ENCODE measurements around the gene SOX10. TPM values are rescaled to one million over a fixed set of nuclear protein-coding genes. Genes with fewer than 3 reads are reported as not detected.

SOX10 gene
- total and polyA plus RNA-seq, 2 of the 4 experiments (the other 2 are of a cell fraction), result not detected

DNA sequence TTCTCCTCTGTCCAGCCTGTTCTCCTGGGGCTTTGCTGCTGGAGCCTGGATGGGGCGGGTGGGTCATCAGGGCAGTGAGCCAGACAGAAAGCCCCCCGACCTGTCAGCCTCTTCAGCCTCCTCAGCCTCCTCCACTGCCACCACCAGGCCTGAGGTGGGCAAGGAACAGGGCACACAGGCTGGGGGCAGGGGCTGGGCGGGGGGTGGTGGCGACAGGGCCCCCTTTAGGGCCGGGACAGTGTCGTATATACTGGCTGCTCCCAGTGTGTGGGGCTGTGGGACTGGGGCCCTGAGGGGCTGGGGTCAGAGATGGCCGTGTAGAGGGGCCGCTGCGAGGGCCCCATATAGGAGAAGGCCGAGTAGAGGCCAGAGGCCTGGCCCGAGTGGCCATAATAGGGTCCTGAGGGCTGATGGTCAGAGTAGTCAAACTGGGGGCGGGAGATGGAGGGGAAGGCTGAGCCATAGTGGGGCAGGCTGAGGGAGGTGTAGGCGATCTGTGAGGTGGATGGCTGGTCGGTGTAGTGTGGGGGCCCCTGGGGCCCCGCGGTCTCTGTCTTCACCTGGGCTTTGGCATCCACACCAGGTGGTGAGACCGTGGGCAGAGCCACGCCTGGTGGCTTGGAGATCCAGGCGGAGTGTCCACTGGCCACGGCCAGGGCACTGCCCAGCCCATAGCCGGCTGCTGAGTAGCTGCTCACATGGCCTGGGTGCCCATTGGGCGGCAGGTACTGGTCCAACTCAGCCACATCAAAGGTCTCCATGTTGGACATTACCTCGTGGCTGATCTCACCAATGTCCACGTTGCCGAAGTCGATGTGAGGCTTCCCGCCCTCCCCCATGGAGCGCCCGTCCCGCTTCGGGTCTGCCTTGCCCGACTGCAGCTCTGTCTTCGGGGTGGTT lies 10.8 kb downstream of the SOX10 start:
- Histone ChIP-seq H3K27ac (ENCODE audit: insufficient read depth, low read length) (no peak overlapping the region), H4K91ac (ENCODE audit: insufficient read depth, low read depth, low read length) (no peak overlapping the region), H3K36me3 (ENCODE audit: control insufficient read depth, insufficient read depth, low read length) (peaks cover under 1% of the 10 kb centered on the region), H4K20me1 (ENCODE audit: insufficient read depth, low read length) (peaks cover 2% of the 10 kb centered on the region), H2AK9ac (replicated peaks; ENCODE audit: low read depth, low read length, poor library complexity) (no peak overlapping the region), H4K5ac (ENCODE audit: low read depth, low read length) (no peak overlapping the region), H4K8ac (ENCODE audit: low read depth in 2 of 2, low read length in 2 of 2) (no peak overlapping the region), H3K18ac (ENCODE audit: low read depth, low read length) (no peak overlapping the region), H3K56ac (ENCODE audit: extremely low read depth, insufficient read depth, low read length) (no peak overlapping the region), H3K4ac (ENCODE audit: low read depth, low read length) (no peak overlapping the region), H3K9me1 (ENCODE audit: insufficient read depth, low read length) (no peaks in the 10 kb centered on the region; the same call in 1 of the 2 replicates), H3K4me3 (ENCODE audit: insufficient read depth, low read depth, low read length) (no peak overlapping the region), H3K27me3 (ENCODE audit: control insufficient read depth, insufficient read depth, low read length) (no peaks in the 10 kb centered on the region), H3K23ac (ENCODE audit: low read depth, low read length) (no peak overlapping the region), H3K79me1 (ENCODE audit: low read depth in 1 of 2, low read length in 2 of 2) (no peaks in the 10 kb centered on the region), H3K9ac (ENCODE audit: low read depth, low read length) (no peak overlapping the region), H2AFZ (replicated peaks; ENCODE audit: low read length, poor library complexity) (no peak overlapping the region), H3K14ac (replicated peaks; ENCODE audit: low read depth, low read length) (no peak overlapping the region), H2BK15ac (ENCODE audit: low read depth, low read length) (no peak overlapping the region), H3K4me2 (ENCODE audit: low read depth, low read length) (no peak overlapping the region), H2BK120ac (ENCODE audit: low read depth, low read length) (no peak overlapping the region), H2BK20ac (ENCODE audit: low read depth, low read length) (no peak overlapping the region), H3K4me1 (ENCODE audit: control insufficient read depth, insufficient read depth, low read length) (no peaks in the 10 kb centered on the region), H3K9me3 (ENCODE audit: control insufficient read depth, insufficient read depth, low read length) (no peaks in the 10 kb centered on the region), H2BK5ac (ENCODE audit: low read depth, low read length, poor library complexity, severe bottlenecking) (no peak overlapping the region), H2AK5ac (ENCODE audit: low read depth, low read length) (no peak overlapping the region)
- no peak for DNase-seq
- ATAC-seq (ENCODE audit: low read depth), result no peak
- WGBS, 2 experiments (ENCODE audit: extremely low coverage in 2 of 2, insufficient read length in 1 of 2), result 98% methylated on average over 11 of the region's 33 CpGs; no CpG with 5 or more reads in 1 of the 2 experiments
- intact Hi-C loops (cut with micrococcal nuclease), result no loop called here
- BruUV-seq (replicated peaks), result no TSS peak
- ChIA-PET CTCF (no interaction called here), POLR2A (ENCODE audit: unreplicated experiment) (no interaction called here)
- in situ Hi-C loops (cut with MboI; ENCODE audit: low sequenced_read_pairs), result no loop called here
- dilution Hi-C loops (cut with HindIII; ENCODE audit: low sequenced_read_pairs, unreplicated experiment), result no loop called here
- TF ChIP-seq, protein P1, sequence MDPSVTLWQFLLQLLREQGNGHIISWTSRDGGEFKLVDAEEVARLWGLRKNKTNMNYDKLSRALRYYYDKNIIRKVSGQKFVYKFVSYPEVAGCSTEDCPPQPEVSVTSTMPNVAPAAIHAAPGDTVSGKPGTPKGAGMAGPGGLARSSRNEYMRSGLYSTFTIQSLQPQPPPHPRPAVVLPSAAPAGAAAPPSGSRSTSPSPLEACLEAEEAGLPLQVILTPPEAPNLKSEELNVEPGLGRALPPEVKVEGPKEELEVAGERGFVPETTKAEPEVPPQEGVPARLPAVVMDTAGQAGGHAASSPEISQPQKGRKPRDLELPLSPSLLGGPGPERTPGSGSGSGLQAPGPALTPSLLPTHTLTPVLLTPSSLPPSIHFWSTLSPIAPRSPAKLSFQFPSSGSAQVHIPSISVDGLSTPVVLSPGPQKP (IDR thresholded peaks at IDR 0.05; ENCODE audit: borderline replicate concordance, low read depth, low read length), result no peak
- TF ChIP-seq, protein P2, sequence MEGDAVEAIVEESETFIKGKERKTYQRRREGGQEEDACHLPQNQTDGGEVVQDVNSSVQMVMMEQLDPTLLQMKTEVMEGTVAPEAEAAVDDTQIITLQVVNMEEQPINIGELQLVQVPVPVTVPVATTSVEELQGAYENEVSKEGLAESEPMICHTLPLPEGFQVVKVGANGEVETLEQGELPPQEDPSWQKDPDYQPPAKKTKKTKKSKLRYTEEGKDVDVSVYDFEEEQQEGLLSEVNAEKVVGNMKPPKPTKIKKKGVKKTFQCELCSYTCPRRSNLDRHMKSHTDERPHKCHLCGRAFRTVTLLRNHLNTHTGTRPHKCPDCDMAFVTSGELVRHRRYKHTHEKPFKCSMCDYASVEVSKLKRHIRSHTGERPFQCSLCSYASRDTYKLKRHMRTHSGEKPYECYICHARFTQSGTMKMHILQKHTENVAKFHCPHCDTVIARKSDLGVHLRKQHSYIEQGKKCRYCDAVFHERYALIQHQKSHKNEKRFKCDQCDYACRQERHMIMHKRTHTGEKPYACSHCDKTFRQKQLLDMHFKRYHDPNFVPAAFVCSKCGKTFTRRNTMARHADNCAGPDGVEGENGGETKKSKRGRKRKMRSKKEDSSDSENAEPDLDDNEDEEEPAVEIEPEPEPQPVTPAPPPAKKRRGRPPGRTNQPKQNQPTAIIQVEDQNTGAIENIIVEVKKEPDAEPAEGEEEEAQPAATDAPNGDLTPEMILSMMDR (conservative IDR thresholded peaks at IDR 0.05; ENCODE audit: low read depth, low read length), result no peak
- TF ChIP-seq FOS (IDR thresholded peaks at IDR 0.05; ENCODE audit: low read depth, low read length) (no peak), CHD1 (IDR thresholded peaks at IDR 0.05; ENCODE audit: low read depth, low read length) (no peak), RAD21 (IDR thresholded peaks at IDR 0.05; ENCODE audit: low read length) (no peak), MAZ (IDR thresholded peaks at IDR 0.05; ENCODE audit: borderline replicate concordance, low read depth, low read length) (no peak), NFE2L2 (IDR thresholded peaks at IDR 0.05; ENCODE audit: low read depth, low read length) (no peak), POLR2A (IDR thresholded peaks at IDR 0.05; ENCODE audit: low read depth, low read length) (no peak), MAFK (IDR thresholded peaks at IDR 0.05; ENCODE audit: low read depth, low read length) (no peak), RFX5 (IDR thresholded peaks at IDR 0.05; ENCODE audit: low read depth, low read length) (no peak), SMC3 (IDR thresholded peaks at IDR 0.05; ENCODE audit: low read depth, low read length) (no peak), CEBPB (IDR thresholded peaks at IDR 0.05; ENCODE audit: low read depth, low read length) (no peak), MXI1 (IDR thresholded peaks at IDR 0.05; ENCODE audit: borderline replicate concordance, low read depth, low read length) (no peak), BHLHE40 (IDR thresholded peaks at IDR 0.05; ENCODE audit: low read depth, low read length) (no peak), RCOR1 (IDR thresholded peaks at IDR 0.05; ENCODE audit: insufficient replicate concordance, low read length) (no peak)
